GM18520 (cell line): Measurements from ENCODE around the gene BCL11B.

Experiments used
- ATAC-seq: cut with Tn5 transposase; IDR thresholded peaks from one replicate; pipeline ENCODE4 v1.9.1; 2021; ENCODE audit not compliant: unreplicated experiment

Gene BCL11B

GRCh38 chr14:99268810-99269707, 2.9 kb downstream of the BCL11B start:
- ATAC-seq: no peak

GRCh38 chr14:99267837-99268781, 3.9 kb downstream of the BCL11B start:
- no peak for ATAC-seq

DNA sequence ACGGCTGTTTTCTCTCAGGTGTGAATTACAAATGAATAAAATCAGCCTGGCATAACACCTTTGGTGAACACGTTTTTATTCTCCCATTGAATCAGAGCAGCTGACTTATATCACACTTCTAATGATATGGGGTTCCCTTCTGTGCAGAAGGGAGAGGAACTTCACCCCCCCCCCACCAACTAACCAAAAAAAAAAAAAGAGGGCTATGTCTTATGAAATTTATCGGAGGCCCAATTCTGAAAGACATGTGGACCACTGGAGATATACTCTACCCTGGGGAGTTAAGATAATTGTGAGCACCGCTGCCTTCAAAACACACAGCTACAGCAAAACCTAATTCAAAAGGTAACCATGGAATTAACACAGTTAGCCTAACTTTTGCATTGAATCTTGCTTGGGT, 4.6 kb downstream of the BCL11B start:
- ATAC-seq: no peak

DNA sequence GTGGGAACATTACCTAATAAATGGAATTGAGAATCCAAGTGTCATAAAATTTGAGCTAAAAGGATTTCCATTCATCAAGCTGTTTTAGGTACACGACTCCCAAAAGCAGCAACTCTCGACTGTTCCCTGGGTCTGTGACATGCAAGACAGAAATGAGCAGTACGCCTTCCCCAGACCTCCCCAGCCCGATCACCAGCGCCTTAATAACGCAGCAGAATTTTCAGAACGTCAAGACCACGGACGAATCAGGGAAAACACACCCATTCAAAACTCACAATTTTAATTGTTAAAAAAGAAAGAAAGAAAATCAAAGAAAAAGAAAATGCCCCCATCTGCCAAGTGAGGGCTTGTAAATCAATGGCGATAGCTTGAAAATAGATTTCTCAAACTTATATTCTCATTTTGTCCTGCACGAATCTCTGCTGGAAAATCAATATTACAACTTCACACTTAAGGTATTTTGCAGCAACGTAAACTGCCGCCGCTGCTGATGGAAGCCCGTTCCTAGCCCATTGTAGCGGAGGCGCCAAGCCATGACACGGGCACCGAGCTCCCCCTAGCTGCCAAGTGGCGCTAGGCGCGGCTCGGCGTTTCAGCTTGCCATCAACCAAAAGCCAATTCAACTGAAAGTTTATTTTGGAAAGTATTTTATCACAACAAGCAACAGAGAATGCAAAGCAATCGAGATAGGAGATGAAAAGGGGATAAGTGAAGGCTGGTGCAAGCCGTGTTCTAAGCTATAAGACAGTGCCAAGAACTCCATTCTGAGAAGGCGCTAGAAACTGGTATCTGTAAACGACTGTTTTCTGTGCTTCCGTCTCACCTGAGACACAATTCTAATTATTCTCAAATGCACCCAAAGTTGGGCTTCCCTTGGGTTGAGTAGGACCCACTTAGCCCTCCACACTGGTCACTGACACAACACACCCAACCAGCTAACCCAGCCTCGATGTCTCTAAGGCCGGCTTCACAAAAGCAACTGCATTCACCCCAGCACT, 5.5 kb downstream of the BCL11B start:
- peak; percentile 74 for ATAC-seq

GRCh38 chr14:99265571-99265970, 6.4 kb downstream of the BCL11B start:
- ATAC-seq: no peak

- ATAC-seq: no peak
Measured at GRCh38 chr14:99264691-99265450, 7.1 kb downstream of the BCL11B start.

GRCh38 chr14:99263564-99264330, 8.2 kb downstream of the BCL11B start:
- ATAC-seq: no peak

DNA sequence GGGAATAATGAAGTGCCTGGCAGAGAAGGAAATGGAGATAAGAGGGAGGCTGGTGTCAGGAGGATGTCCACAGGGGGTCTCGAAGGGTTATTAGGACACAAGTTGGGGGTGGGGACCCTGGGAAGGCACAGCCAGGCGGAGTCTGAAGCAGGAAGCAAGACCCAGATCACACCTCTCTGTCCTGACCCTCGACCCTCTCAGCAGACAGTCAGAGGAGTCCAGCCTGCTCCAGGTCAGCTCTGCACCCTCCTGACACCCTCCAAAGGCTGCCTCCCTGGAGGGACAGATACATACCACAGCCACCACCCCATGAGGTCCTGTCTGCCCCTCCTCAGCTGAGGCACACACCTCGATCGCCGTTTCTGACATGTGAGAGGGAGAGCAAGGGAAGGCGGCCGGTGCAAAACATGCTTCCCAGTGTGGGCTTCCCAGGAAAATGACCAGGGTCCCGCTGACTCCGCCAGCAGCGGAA, 9.0 kb downstream of the BCL11B start:
- ATAC-seq: no peak

DNA sequence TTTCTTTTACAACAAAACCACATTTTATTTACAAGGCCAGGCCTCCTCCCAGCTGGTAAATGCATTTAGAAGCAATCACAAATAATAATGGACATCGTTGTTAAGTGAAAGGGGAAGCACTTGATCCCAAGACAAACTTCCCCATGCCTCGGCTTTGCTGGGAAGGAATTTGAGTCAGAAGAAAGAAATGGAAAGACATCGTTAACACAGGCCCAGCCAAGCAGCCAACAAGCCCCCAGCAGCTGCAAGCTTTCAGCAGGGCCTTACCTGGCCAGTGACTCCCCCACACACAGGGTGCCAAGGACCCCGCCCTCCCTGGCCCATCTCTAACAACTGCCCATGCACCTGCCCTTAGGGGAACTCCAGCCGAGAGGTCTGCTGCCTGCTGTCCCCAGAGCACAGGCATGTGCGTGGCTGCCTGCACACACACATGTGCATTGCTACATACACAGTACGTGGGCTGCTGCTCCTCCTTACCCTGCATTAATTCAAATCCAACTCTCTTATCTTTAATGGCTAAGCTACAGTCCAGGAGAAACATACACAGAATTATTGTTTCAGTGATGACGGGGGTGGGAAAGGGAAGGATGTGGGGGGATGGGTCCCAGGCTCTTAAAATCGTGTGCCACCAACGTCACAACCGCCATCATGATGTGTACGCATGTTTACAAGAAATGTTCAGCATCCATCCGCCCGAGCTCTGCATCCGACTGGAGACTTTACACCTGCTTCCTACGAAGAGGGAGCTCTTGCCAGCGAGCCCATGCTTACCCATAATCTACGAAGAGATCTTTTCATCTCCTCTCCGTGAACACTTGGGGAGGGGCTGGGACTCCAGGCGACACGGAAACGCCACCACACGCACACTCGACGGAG, 9.8 kb downstream of the BCL11B start:
- ATAC-seq: no peak

DNA sequence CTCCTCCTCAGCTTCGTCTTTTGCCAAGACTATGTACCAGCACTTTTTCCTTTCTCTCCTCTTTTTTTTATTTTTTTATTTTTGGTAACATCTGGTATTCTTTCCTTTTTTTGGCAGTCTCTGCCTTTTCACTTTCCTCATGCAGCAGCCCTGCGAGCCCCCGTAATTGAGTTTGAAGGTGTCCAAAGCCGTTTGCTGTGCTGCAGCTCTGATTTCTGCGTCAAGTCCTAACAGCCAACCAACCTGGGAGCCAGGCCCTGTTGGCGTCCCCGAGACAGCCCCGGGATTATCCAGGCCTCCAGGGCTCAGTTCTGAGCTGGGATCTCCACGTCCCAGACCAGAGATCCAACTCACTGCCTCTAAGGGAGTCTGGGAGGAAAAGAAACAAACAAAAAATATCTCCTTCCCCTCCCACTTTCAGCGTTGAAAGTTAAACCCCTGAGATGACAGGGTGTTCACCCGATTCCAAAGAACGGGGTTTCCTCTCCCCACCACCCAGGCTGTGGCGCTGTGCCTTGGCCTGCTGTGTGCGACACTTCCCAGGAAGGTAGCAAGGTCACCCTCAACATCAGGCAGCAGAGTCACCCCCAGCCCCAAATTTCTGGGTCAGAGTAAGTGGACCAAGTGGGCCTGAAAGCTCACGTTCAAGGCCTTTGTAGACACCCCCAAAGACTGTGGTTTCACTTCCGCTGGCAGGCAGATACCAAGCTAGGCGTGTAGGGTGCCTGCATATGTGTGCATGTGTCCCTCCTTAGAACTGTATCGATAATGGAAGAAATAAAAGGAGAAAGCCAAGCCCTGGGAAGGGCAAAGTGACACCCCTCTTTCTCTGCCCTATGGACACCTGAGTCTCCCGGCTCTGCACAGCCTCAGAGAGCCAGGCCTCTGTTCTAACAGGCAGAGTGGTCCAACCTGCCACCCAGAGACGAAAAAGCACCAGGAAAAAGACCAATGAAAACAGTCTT, 11.1 kb downstream of the BCL11B start:
- no peak for ATAC-seq

DNA sequence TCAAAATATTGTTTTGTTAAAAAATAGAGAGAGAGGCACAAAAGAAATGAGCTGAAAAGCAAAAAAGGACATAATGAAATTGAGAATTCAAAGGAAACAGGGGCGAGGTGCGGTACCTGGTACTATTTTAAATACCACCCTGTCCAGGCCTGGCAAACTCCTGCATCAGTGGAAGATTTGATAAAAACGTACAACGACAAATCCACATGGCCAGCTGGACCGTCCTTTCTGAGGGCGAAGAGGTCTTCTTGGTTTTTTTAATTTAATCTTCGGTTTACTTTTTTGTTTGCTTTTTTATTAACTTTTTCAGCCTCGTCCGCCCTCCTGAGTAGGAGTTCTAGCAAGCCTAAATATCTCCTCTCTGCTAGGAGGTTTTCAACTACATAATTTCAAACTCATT, 11.9 kb downstream of the BCL11B start:
- no peak for ATAC-seq

GRCh38 chr14:99258876-99259726, 12.9 kb downstream of the BCL11B start:
- ATAC-seq: no peak

DNA sequence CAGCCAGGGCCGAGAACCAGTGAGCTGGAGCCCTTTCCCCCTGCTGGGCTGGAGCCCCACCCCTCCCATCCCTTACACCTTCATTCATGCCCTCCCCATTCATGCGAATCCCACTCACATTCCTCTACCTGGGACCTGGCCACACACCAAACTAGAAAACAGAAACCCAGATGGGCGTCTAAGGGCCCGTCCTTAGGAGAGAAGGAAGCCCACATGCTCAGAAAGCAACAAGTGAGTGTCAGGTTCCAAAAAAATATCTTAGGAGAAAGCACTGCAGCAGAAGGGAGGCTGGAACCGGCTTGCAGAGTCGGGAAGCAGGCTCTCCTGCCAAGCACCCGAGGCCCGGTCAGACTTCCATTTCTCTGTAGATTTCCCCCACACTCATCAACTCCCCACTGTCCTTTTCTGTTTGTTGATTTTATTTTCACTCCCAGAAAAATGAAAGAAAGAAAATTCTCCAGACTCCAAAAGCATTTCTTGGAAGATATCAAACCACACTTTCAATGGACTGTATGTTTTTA, 13.6 kb downstream of the BCL11B start:
- ATAC-seq: no peak

- ATAC-seq: no peak
Measured at GRCh38 chr14:99257673-99258221, 14.2 kb downstream of the BCL11B start.

DNA sequence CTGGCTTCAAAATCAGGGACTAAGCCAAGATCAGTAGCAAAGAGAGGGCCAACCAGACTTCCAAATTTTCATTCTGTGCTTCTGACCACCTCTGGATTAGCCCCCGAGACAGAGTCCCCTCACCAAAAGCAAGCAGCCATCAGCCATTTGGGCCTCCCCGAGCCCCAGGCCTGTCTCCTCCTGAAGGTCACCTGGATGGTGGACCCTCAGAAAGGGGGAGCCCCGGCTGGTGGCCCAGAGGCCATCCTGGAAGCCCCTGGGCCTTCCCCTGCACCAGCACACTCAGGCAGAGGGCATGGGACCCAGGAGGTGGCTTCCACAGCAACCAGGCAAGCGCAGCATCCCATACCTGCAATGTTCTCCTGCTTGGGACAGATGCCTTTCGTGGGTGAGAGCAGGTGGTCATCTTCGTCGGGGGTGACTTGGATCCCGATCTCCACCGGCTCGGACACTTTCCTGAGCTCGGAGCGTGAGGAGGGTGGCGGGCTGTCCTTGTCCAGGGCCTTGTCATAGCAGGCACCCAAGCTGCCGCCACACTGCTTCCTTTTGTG, 14.8 kb downstream of the BCL11B start:
- ATAC-seq: no peak
